Breast epithelium (tissue), 3 donors: Measurements from ENCODE around the gene CEACAM5.

Source experiments
- POLR2AphosphoS5 ChIP-seq, 3 donors: sonication (generic); formaldehyde crosslinking; IDR thresholded peaks; one replicate each; pipeline ENCODE4 v1.6.1; 2017; ENCODE audit warnings: antibody characterized with exemption in 3 of 3
- TF ChIP-seq, protein P1 (sequence below), 3 donors: fragments of 450-650 bp; IDR thresholded peaks; one replicate each; pipeline ENCODE4 v1.5.1; 2016 to 2017; ENCODE audit warnings: antibody characterized with exemption in 3 of 3, mild to moderate bottlenecking in 3 of 3, moderate library complexity in 3 of 3

GRCh38 chr19:41734585-41734984 lies 26.2 kb downstream of the CEACAM5 start:
- TF ChIP-seq, protein P1, sequence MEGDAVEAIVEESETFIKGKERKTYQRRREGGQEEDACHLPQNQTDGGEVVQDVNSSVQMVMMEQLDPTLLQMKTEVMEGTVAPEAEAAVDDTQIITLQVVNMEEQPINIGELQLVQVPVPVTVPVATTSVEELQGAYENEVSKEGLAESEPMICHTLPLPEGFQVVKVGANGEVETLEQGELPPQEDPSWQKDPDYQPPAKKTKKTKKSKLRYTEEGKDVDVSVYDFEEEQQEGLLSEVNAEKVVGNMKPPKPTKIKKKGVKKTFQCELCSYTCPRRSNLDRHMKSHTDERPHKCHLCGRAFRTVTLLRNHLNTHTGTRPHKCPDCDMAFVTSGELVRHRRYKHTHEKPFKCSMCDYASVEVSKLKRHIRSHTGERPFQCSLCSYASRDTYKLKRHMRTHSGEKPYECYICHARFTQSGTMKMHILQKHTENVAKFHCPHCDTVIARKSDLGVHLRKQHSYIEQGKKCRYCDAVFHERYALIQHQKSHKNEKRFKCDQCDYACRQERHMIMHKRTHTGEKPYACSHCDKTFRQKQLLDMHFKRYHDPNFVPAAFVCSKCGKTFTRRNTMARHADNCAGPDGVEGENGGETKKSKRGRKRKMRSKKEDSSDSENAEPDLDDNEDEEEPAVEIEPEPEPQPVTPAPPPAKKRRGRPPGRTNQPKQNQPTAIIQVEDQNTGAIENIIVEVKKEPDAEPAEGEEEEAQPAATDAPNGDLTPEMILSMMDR (IDR thresholded peaks at IDR 0.05), result no peak
- TF ChIP-seq POLR2AphosphoS5 (IDR thresholded peaks at IDR 0.05), result no peak
